ENCODE results near the gene COX8C. TPM values are rescaled to one million over a fixed set of nuclear protein-coding genes. Genes with fewer than 3 reads are reported as not detected.
A peak's percentile ranks its signal among the peaks of the same experiment; 100 is the strongest.

Gene COX8C
- total and polyA plus RNA-seq, 8 donors: 0.36 to 0.44 (median 0.40) TPM; not detected in 4

DNA sequence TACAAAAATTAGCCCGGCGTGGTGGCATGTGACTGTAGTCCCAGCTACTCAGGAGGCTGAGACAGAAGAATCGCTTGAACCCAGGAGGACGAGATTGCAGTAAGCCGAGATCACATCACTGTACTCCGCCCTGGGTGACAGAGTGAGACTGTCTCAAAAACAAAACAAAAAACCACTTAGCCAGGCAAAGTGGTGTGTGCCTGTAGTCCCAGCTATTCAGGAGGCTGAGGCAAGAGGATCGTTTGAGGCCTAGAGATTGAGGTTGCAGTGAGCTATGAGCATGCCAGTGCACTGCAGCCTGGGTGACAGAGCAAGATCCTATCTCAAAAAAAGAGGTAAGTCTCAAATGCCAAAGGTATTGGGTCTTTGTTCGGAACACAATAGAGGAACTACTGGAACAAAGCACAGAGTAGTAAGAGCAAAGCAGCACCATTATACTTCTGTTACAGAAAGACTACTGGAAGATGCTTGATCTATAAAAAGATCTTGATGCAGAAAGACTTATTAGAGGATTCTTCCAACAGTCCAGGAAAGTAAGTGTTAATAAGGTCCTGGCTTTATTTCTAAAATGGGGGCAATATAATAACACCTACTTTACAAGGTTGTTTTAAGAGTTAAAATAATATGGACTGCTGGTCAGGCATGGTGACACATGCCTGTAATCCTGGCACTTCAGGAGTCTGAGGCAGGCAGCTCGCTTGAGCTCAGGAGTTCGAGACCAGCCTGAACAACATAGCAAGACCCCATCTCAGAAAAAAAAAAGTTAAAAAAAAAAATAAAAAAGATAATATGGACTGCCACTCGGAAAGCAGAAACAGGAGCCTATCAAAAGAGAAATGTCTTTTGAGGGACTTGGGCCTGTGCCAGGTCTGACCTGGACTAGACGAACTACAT lies 44.0 kb upstream of the COX8C start:
- Histone ChIP-seq H3K27me3 (no peaks in the 10 kb centered on the region), H3K4me1 (peaks cover 3 to 44% of the 10 kb centered on the region in 2 donors), H3K4me3 (no peak overlapping the region), H3K27ac (peak overlapping the region in 1 of 2 donors; percentile 16), H3K36me3 (no peaks in the 10 kb centered on the region), H3K9me3 (no peaks in the 10 kb centered on the region)
- no peak for ATAC-seq
- intact Hi-C loops (cut with DNase I): no loop called here
- TF ChIP-seq, protein P1, sequence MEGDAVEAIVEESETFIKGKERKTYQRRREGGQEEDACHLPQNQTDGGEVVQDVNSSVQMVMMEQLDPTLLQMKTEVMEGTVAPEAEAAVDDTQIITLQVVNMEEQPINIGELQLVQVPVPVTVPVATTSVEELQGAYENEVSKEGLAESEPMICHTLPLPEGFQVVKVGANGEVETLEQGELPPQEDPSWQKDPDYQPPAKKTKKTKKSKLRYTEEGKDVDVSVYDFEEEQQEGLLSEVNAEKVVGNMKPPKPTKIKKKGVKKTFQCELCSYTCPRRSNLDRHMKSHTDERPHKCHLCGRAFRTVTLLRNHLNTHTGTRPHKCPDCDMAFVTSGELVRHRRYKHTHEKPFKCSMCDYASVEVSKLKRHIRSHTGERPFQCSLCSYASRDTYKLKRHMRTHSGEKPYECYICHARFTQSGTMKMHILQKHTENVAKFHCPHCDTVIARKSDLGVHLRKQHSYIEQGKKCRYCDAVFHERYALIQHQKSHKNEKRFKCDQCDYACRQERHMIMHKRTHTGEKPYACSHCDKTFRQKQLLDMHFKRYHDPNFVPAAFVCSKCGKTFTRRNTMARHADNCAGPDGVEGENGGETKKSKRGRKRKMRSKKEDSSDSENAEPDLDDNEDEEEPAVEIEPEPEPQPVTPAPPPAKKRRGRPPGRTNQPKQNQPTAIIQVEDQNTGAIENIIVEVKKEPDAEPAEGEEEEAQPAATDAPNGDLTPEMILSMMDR (IDR thresholded peaks at IDR 0.05): no peak
- DNase-seq: no peak

DNA sequence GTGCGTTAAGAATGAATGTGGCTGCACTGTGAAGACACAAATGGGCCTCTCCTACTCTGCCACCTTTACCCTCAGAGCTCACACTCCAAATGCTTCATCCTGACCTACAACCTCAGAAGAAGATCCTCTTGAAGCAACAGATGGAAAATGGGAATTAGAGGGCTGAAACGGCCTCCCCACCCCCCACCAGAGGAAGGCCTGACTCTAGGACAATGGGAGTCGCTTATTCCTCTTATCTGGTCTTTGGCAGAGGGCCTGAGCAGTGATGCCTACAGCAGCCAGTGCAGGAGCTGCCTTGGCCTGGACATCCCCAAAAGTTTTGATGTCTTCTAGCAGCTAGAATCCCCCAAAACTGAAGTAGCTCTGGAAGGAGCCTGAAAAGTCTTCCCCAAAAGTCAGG lies 43.3 kb upstream of the COX8C start:
- H3K27ac ChIP-seq: peak overlapping the region in 1 of 2 donors; percentile 16
- intact Hi-C loops (cut with DNase I): no loop called here
- H3K4me3 ChIP-seq: no peak overlapping the region
- no peaks in the 10 kb centered on the region for H3K9me3 ChIP-seq
- no peaks in the 10 kb centered on the region for H3K27me3 ChIP-seq
- no peaks in the 10 kb centered on the region for H3K36me3 ChIP-seq
- peaks cover 3 to 45% of the 10 kb centered on the region in 2 donors for H3K4me1 ChIP-seq
- DNase-seq (no peak), ATAC-seq (no peak)
- TF ChIP-seq, protein P1 (IDR thresholded peaks at IDR 0.05): no peak

DNA sequence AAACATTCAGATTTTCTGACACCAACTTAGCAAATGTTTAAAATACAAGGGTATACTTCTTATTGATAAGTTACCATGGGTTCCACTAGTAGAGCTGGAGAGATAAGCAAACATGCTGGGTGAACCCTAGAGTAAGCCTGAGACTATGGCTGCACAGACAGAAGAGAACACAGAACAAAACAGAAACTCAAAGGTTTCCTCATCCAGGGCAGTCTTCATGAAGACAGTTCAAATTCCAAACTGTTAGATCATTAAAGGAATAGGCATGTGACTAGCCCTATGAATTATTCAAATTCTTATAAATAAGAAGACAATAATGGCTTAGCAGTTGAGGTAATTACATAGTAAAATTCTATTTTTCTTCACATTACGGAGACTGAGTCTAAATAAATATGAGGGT lies 42.2 kb upstream of the COX8C start:
- no peak overlapping the region for H3K27ac ChIP-seq
- no peak for DNase-seq
- TF ChIP-seq, protein P1 (IDR thresholded peaks at IDR 0.05): no peak
- intact Hi-C loops (cut with DNase I): no loop called here
- H3K4me3 ChIP-seq: no peak overlapping the region
- ATAC-seq: no peak
- H3K36me3 ChIP-seq: no peaks in the 10 kb centered on the region
- no peaks in the 10 kb centered on the region for H3K27me3 ChIP-seq
- no peaks in the 10 kb centered on the region for H3K9me3 ChIP-seq
- peaks cover 3 to 35% of the 10 kb centered on the region in 2 donors for H3K4me1 ChIP-seq

DNA sequence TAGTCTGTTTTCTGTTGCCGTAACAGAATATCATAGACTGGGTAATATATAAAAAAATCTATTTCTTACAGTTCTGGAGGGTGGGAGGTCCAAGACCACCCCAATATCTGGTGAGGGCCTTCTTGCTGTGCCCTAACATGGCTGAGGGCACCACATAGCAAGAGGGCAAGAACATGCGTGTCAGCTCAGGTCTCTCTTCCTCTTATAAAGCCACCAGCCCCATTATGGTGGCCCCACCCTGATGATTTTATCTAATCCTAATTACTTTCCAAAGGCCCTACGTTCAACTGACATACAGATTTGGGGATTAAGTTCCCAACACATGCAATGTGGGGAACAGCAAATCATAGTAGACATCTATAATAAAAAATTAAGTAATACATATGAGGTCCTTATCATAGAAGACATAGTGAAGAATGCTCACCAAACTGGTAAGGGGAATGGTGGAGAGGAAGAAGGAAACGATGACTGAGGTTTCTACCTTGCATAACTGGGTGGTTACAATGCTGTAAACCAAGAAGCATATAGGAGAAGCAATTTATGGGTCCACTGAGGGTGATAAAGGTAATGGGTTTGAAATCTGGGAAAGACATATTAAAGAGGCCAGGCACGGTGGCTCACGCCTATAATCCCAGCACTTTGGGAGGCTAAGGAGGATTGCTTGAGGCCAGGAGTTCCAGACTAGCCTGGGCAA lies 41.1 kb upstream of the COX8C start:
- intact Hi-C loops (cut with DNase I): no loop called here
- Histone ChIP-seq H3K27me3 (no peaks in the 10 kb centered on the region), H3K36me3 (no peaks in the 10 kb centered on the region), H3K27ac (peak overlapping the region in 1 of 2 donors; percentile 21), H3K4me1 (peaks cover 3 to 29% of the 10 kb centered on the region in 2 donors), H3K9me3 (no peaks in the 10 kb centered on the region), H3K4me3 (no peak overlapping the region)
- DNase-seq (no peak), ATAC-seq (no peak)
- TF ChIP-seq, protein P1 (IDR thresholded peaks at IDR 0.05): no peak

DNA sequence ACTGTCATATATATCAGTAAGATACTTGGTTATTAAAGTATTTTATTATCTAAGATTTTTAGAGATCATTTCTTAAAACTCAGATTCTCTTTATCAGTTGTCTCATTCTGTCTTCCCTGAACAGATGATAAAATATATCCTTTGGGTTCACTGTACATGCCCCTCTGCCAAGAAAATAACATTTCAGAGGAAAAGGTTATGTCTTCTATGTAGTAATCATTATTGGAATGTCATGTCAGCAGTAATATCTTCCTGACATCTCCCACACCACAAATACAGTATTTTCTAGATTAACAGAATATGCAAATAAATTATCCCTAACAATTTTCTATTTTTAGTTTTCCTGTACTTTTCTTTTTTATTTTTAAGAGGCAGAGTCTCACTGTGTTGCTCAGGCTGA lies 40.2 kb upstream of the COX8C start:
- TF ChIP-seq, protein P1 (IDR thresholded peaks at IDR 0.05): no peak
- no peak for ATAC-seq
- no peak overlapping the region for H3K4me3 ChIP-seq
- no peaks in the 10 kb centered on the region for H3K27me3 ChIP-seq
- intact Hi-C loops (cut with DNase I): no loop called here
- no peaks in the 10 kb centered on the region for H3K9me3 ChIP-seq
- H3K27ac ChIP-seq: no peak overlapping the region
- H3K4me1 ChIP-seq: peaks cover 3 to 29% of the 10 kb centered on the region in 2 donors
- DNase-seq: no peak
- no peaks in the 10 kb centered on the region for H3K36me3 ChIP-seq

Measured in left lung (tissue), 10 donors.